HG02852 (cell line): ENCODE data around the gene ZNF628.
A peak's percentile ranks its signal among the peaks of the same experiment; 100 is the strongest.

Source experiments
- ATAC-seq: cut with Tn5 transposase; IDR thresholded peaks from one replicate; pipeline ENCODE4 v1.9.1; 2021; ENCODE audit warnings: mild to moderate bottlenecking, moderate library complexity; ENCODE audit not compliant: unreplicated experiment

The ZNF628 gene

DNA sequence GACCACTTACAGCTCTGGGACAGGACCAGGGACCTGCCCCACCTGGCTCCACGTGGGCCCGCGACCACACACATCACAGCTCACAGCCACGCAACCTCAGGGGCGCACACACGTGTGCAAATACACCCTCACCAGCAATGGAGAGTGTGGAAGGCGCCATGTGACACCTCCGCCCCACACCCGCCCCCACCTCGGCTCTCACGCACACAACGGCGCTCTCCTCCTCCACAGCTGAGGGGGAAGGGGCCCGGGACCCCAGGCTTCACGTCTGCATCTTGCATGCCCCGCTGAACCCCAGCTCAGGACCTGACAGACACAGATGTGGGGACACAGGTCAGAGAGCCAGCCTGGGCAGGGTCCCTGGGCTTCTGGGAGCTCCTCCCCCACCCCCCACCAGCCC is 26.9 kb upstream of the ZNF628 start:
- ATAC-seq: no peak

GRCh38 chr19:55451163-55451964 is 25.1 kb upstream of the ZNF628 start:
- no peak for ATAC-seq

DNA sequence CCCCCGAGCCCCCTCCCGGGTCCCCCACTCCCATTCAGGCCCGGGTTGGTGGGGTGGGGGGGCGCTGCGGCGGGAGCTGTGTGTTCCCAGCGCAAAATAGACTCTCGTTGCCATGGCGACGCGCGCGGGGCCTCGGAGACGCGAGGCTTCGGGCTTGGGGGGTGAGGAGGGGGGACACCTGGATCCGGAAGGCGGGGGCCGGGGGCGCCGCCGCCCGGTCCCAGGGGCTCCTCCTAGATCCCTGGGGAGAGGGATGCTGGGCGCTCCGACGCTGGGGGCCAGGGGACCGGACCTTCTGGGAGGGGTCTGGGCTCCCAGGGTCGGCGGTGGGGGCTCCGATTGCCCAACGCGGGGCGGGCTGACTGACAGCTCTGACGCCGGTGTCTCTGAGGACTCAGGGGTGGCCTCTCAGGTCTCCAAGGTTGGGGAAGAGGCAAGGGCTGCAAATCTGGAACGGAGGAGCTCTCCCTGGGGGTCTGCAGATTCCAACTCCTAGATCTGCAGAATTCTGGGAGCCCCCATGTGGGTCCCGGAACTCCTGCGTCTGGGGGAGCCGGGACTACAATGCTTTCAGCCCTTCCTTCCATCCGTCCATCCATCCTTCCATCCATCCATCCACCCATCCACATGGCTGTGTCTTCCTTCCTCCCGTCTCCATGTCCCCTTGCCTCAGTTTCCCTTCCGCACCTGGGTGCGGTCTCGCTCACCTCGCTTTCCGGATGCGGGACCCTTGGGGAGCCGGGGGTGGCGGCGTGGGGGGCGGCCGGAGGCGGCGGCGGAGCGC is 24.3 kb upstream of the ZNF628 start:
- ATAC-seq: no peak

DNA sequence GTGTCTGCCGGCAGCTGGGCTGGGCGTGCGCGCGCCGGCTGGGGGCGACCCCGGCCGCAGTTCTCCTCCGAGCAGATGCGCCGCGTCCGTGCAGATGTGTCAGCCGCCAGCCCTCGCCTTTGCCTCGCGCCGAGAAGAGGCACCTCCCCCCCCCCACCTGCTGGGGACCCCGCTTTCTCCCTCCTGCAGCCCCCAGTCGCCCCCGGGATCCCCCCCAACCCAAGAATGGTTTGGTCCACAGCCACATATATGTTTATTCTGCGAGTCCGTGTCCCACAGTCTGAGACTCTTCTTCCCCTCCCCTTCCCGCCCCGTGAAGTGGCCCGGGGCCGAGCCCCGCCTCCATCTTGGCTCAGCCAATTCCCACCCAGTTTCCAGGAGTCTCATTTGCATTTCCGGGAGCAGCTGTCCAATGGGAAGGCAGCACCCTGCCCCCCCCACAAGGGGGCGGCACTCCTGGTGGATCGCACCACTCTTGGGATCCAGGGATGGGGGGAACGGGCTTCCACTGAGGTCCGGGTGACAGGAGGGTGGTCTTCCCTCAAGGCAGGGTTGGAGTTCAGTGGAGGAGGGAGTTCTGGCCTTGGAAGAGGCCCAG is 23.6 kb upstream of the ZNF628 start:
- ATAC-seq: no peak

DNA sequence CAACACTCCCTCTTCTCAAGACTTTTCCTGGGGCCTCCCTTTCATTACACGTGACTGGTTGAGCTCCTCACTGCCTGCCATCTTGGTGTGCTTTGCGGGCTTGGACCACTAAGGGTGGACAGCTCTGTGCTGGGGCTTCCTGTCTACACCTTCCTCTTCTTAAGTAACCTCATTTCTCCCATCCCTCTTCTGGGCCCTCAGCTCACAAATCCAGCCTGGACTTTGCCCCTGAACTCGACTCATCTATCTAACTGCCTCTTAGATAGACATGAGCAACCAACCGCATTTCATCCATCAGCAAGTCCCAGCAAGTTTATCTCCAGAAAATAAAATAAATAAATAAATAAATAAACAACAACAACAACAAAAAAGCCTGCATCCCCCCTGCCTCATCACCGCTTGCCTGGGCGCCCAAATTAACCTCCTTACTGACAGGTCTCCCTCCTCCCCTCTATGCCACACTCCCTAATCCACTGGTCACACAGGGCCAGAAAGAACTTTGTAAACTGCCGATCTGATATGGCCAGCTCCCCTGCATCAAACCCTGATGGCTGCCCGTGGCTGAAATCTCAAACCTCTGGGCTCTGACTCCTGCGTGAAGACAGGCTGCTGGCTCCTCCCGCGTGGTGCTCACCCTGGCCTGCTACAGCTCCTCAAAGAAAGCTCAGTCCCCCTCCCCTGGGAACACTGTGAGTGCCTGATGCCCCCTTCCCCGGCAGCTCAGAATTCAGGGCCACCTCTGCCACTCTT is 22.7 kb upstream of the ZNF628 start:
- no peak for ATAC-seq

DNA sequence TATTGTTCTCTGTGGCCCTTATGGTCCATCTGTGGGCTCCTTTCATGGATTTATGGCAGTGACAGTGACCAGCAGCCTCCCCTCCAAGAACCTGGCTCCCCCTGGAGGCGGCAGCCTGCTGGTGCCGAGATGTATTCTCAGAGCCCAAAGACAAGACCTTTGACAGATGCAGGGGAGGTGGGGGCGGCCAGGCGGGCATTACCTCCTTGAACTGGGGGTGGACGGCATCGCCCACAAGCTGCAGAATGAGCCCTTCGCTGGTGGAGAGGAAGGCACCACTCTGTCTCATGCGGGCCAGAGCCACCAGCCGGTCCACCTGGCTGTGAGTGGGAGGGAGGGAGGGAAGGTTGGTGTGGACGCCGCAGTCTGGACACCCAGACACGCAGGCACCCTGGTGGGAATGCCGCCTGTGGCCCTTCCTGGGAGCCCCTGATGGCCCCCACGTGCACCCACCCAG is 21.6 kb upstream of the ZNF628 start:
- no peak for ATAC-seq

GRCh38 chr19:55455576-55456235 is 20.7 kb upstream of the ZNF628 start:
- no peak for ATAC-seq

- no peak for ATAC-seq
These were observed 20.1 kb upstream of the ZNF628 start for GRCh38 chr19:55456347-55456746.

- ATAC-seq: no peak
These were observed 18.5 kb upstream of the ZNF628 start for GRCh38 chr19:55457683-55458457.

DNA sequence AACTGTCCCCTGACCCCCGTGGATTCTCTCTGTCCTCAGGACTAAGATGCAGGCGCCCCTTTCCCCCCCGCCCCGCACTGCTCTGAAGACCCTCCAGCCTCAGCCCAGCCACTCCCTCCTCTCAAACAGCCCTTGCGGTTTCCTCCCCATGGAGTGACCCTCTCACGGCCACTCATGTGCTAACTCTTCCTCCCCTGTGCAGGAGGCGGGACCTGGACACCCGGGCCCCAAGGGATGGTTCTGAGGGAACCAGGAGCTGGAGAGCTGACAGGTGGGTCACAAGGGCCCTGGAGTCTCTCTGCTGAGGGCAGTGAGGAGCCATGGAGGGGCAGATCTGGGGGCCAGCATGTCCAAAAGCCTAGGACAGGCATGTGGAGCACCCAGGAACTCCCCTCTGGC is 16.9 kb upstream of the ZNF628 start:
- no peak for ATAC-seq

- ATAC-seq: no peak
These were observed 16.3 kb upstream of the ZNF628 start for GRCh38 chr19:55459950-55460657.

- no peak for ATAC-seq
These were observed 15.7 kb upstream of the ZNF628 start for GRCh38 chr19:55460670-55461258.

- peak; percentile 95 for ATAC-seq
These were observed 15.0 kb upstream of the ZNF628 start, which contains the start of gene ISOC2 for GRCh38 chr19:55461259-55461973. TSS of gene ISOC2 (minus strand) at chr19:55461642. CDS start at chr19:55456486, 5,156 bp downstream.

DNA sequence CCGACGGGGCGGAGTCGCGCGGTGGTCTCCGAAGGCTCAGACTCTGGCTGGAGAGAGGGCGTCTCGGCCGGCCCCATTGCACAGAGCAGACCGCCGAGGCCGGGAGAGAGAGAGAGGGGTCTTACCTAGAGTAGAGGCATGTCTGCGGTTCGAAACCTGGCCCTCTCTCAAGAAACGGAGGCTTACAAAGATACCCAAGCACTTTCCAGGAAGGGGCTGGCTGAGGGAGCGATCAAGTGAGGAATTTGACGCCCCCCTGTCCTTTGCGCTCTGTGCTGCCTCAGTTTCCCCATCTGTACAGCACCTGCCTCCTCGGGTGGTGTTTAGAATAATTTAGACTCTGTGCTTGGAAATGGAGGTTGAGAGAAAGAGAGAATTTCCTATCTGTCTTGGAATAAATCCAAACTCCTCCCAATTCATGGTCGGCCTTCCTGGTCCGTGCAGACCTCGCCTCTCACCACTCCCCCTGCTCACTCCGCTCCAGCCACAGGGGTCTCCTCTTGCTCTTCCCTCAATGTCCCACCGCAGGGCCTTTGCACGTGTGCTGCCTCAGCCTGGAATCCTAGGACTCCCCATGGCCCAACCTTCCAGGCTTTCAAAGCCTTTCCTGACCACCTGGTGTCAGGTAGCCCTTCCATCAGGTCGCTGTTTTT is 14.3 kb upstream of the ZNF628 start:
- no peak for ATAC-seq

DNA sequence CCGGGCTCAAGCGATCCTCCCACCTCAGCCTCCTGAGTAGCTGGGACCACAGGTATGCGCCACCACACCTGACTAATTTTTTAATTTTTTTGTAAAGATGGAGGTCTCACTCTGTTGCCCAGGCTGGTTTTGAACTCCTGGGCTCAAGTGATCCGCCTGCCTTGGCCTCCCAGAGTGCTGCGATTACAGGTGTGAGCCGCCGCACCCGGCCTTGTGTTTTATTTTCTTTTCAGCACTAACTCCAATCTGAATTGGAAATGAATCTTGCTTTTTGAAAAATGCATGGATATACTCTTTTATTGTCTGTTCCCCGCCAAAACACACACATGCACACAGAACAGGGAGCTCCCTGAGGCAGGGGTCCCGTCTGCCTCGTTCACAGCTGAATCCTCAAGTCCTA is 13.7 kb upstream of the ZNF628 start:
- ATAC-seq: no peak

DNA sequence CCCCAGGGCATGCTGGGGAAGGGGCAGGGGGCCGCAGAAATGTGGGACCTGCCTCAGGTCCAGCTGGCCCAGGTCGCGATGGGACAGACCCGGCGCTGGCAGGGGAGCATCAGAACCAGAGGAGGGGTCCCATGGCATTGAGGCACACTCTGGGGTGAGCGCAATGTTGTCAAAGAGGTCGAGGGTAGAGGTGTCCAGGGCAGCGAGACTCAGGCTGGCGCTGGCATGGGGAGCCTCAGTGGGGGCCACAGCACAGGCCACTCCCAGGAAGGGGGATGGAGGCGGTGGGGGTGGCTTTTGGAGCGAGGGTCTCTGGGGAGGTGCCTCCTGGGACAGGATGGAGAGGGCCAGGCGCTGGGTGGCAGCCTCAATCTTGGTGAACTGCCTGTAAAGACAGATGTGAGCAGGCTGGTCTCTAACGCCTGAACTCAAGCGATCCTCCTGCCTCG is 12.8 kb upstream of the ZNF628 start:
- ATAC-seq: no peak

DNA sequence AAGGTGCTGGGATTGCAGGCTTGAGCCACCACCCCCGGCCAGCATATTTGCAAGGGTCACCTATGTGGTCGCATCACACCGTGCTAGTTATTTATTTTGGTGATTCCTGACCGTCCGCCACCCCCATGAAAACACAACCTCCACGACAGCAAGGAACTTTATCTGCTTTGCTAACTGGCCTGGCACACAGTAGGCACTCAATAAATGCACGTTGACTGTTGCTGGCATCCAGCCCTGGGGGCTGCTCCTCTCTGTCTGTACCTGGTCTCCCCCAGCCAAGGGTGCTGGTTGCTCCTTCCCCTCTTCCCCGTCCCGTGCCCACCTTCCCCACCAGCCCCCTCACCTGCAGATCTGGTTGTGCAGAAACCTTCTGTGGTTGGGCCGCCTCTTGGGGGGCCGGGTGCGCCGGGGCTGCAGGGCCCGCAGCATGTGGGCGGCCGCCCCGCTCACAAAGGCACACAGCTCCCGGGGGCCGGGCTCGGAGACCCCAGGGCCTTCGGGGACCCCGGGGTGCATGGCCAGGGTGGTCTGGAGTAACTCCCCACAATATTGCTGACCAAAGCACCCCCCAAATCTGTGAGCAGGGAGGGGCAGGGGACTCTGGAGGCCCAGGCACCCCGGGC is 12.3 kb upstream of the ZNF628 start:
- ATAC-seq: no peak
